K562 treated with DMSO at 1 percent for 12 hours (cell line): Measurements from ENCODE around the gene CHRM3. TPM values are rescaled to one million over a fixed set of nuclear protein-coding genes. Genes with fewer than 3 reads are reported as not detected.

ENCODE experiments used
- total RNA-seq: library from RNA; unstranded; fragments of 300-600 nt; gene quantifications from 2 replicates; pipeline ENCODE4 v1.2.3, GENCODE V29; 2022; ENCODE audit not compliant: insufficient read depth

CHRM3 gene
- total RNA-seq, result not detected in 2 replicates

DNA sequence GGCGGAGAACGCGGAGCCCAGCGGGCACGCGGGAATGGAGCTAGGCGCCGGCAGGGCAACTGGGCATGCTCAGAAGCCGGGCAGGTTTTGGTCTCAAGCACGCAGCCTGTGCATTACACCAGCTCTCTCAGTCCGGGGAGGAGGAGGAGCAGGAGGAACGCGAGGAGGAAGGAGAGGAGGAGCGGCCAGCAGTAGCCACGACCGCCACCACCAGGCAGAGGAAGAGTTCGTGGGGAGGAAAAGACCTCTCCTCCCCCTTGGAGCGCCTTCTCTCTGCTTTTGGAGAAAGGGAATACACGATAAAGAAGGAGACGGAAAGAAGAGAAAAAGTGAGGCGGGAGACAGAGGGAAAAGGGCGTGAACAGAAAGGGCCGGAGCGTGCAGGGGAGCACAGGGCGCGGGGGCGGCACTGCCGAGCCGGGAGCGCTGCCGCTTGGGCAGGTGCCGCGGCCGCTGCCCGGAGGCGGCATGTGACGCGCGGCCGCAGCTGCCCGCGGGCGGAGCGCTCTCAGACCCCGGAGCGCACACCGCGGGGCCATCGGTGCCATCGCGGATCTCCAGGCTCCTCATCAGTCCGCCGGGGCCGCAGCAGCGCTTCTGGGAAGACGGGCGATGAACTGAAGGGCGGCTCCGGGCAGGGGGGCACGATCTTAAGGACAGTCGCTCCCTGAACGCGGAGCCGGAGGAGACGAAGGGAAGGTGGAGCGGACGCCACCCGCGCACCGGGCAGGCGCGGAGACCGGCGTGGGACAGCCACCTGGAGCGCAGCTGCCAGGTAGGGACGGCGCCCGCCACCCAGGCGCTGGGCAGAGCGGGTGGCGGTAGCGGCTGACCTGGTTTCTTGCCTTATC lies at the start of gene CHRM3:
CHRM3 (plus strand) TSS at position 116 of the 851 bp plus-strand sequence. CDS start 520,884 bp downstream, outside the sequence.

